Lower lobe of right lung (tissue), 2 donors: ENCODE data around the gene TRAIP. TPM values are rescaled to one million over a fixed set of nuclear protein-coding genes. Genes with fewer than 3 reads are reported as not detected.
A peak's percentile ranks its signal among the peaks of the same experiment; 100 is the strongest.

Experiments
- ATAC-seq, 2 donors: fragments of 200-7000 bp; cut with Tn5 transposase; one replicate each; pipeline ENCODE4 v1.9.1; 2020 to 2022; ENCODE audit warnings: mild to moderate bottlenecking in 2 of 2, moderate library complexity in 2 of 2
- DNase-seq: peaks from one replicate; pipeline ENCODE4 v3.0.0-alpha.2; 2020
- H3K27ac ChIP-seq: fragments of 200-600 bp; one replicate; pipeline ENCODE4 v1.8.0; 2022
- H3K27me3 ChIP-seq: fragments of 200-600 bp; one replicate; pipeline ENCODE4 v1.8.0; 2022; ENCODE audit warnings: low read depth
- H3K36me3 ChIP-seq: fragments of 200-600 bp; one replicate; pipeline ENCODE4 v1.8.0; 2022; ENCODE audit warnings: mild to moderate bottlenecking
- H3K4me1 ChIP-seq: fragments of 200-600 bp; one replicate; pipeline ENCODE4 v1.8.0; 2022
- H3K4me3 ChIP-seq: fragments of 200-600 bp; one replicate; pipeline ENCODE4 v1.8.0; 2022; ENCODE audit warnings: mild to moderate bottlenecking
- H3K9me3 ChIP-seq: fragments of 200-600 bp; one replicate; pipeline ENCODE4 v1.8.0; 2022
- intact Hi-C: fragments of 100-400 bp; cut with DNase I; formaldehyde crosslinking; loops from one replicate; pipeline ENCODE4 v1.11.0; 2022
- microRNA-seq: library from miRNA; unstranded; fragments of <30 nt; microRNA quantifications from one replicate; pipeline ENCODE4 v1.2.0, GENCODE V29; 2020; ENCODE audit warnings: borderline number of aligned reads
- total RNA-seq: library from RNA; stranded (reverse); fragmentation: NEBNext Ultra II Directional; extraction: Animal tissue kit (Norgen Biotek cat#: 25700); gene quantifications from one replicate; pipeline ENCODE4 v1.2.1, GENCODE V29; 2021
- TF ChIP-seq, protein P1 (sequence below): fragments of 200-600 bp; IDR thresholded peaks from one replicate; pipeline ENCODE4 v1.8.0; 2022; ENCODE audit warnings: antibody characterized with exemption, mild to moderate bottlenecking
- donor health status: DM: no; HTN: yes; CAD: no; lungs with severe emphysema.

Gene TRAIP
- total RNA-seq, 1 donor from 2014 or later = 3.0 TPM

DNA sequence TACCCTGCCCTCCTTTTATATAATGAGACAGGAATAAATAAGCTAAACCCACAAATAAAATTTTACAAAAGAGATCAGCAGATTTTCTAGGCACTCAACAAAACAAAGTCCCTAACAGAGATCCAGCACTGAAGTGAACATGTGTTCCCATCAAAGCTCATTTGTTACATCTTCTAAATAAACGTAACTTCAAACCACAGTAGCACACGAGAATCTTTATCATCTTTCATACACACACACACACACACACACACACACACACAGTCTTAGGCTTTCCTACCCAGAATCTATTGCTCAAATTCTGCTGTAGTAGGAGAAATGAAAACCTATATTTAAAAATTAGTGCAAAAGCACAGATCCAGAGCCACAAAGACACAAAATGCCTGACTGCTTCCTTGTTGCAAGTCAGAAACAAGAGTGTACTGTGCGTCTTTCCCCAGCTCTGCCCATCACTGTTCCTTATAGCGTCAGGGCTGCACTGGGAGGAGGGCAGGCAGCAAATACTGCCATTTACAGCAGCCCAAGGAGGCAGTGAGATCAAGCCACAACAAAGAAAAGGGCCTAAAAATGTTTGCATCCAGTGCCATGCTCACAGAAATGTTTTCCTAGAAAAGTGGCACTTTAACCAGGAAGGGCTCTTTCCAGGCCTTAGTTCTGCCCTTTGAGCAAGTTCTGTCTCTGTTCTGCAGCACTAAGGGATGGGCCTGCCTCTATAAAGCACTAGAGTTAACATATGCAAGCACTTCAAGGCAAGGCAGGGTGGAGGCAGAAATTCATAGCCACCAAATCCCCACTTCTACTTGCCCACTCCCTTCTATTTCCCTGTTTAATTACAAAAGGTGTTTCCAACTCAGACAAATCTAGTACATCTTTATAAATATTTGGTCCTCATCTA, 76.0 kb downstream of the TRAIP start:
- TF ChIP-seq, protein P1, sequence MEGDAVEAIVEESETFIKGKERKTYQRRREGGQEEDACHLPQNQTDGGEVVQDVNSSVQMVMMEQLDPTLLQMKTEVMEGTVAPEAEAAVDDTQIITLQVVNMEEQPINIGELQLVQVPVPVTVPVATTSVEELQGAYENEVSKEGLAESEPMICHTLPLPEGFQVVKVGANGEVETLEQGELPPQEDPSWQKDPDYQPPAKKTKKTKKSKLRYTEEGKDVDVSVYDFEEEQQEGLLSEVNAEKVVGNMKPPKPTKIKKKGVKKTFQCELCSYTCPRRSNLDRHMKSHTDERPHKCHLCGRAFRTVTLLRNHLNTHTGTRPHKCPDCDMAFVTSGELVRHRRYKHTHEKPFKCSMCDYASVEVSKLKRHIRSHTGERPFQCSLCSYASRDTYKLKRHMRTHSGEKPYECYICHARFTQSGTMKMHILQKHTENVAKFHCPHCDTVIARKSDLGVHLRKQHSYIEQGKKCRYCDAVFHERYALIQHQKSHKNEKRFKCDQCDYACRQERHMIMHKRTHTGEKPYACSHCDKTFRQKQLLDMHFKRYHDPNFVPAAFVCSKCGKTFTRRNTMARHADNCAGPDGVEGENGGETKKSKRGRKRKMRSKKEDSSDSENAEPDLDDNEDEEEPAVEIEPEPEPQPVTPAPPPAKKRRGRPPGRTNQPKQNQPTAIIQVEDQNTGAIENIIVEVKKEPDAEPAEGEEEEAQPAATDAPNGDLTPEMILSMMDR = no peak
- H3K36me3 ChIP-seq = peaks cover 51% of the 10 kb centered on the region
- intact Hi-C loops = no loop called here
- H3K9me3 ChIP-seq = no peaks in the 10 kb centered on the region
- no peak overlapping the region for H3K4me3 ChIP-seq
- ATAC-seq (peak in 1 of 2 donors; percentile 43), DNase-seq (no peak)
- H3K27me3 ChIP-seq = no peaks in the 10 kb centered on the region
- H3K27ac ChIP-seq = no peak overlapping the region
- H3K4me1 ChIP-seq = peaks cover 44% of the 10 kb centered on the region

DNA sequence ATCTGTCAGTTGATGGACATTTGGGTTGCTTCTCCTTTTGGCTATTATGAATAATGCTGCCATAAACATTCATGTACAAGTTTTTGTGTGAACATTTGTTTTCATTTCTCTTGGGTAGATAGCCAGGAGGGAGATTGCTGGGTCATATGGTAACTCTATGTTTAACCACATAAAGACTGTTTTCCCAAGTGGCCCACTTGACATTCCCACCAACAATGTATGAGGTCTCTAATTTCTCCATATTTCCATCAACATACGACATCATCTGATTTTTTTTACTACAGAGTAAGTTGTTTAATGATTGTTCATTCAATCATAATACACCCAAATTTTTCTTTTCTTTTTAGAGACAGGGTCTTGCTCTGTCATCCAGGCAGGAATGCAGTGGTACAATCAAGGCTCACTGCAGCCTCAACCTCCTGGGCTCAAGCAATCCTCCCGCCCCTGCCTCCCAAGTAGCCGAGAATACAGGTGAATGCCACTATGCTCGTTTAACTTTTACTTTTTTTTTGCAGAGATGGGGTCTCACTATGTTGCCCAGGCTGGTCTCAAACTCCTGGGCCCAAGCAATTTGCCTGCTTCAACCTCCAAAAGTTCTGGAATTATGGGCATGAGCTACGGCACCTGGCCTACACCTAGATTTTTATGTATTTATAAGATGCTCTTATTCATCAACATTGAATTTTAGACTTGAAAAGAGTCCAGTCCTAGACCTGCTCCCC, 76.8 kb downstream of the TRAIP start:
- peaks cover 56% of the 10 kb centered on the region for H3K36me3 ChIP-seq
- H3K27ac ChIP-seq = no peak overlapping the region
- no peaks in the 10 kb centered on the region for H3K9me3 ChIP-seq
- DNase-seq (no peak), ATAC-seq (no peak)
- intact Hi-C loops = no loop called here
- no peak overlapping the region for H3K4me3 ChIP-seq
- TF ChIP-seq, protein P1 = no peak
- H3K27me3 ChIP-seq = no peaks in the 10 kb centered on the region
- peaks cover 36% of the 10 kb centered on the region for H3K4me1 ChIP-seq

Small RNA genes lying within 50 kb of the gene (microRNA-seq; reads per million reads assigned to microRNA genes)
- not detected for gene MIR5193

Other genes with a start within 250 kb of the TRAIP start
- 83.4 TPM for gene APEH, start 182.2 kb downstream of the TRAIP start, total RNA-seq
- 17.5 TPM for gene MST1, start 167.1 kb downstream of the TRAIP start, total RNA-seq
- 42.9 TPM for gene RNF123, start 167.0 kb downstream of the TRAIP start, total RNA-seq
- not detected for gene AMIGO3, start 136.9 kb downstream of the TRAIP start, total RNA-seq
- 27.3 TPM for gene GMPPB, start 132.6 kb downstream of the TRAIP start, total RNA-seq
- gene IP6K1, start 70.0 kb downstream of the TRAIP start, total RNA-seq = 37.5 TPM
- gene CDHR4, start 56.7 kb downstream of the TRAIP start, total RNA-seq = 9.6 TPM
- 5.3 TPM for gene INKA1, start 53.3 kb downstream of the TRAIP start, total RNA-seq
- gene UBA7, start 42.6 kb downstream of the TRAIP start, total RNA-seq = 128 TPM
- gene CAMKV, start 13.3 kb upstream of the TRAIP start, total RNA-seq = not detected
- gene MST1R, start 47.3 kb upstream of the TRAIP start, total RNA-seq = 27.3 TPM
- 9.7 TPM for gene MON1A, start 73.2 kb upstream of the TRAIP start, total RNA-seq
- 101 TPM for gene RBM6, start 83.6 kb upstream of the TRAIP start, total RNA-seq
- gene RBM5, start 232.4 kb upstream of the TRAIP start, total RNA-seq = 153 TPM